Stimulated activated CD8-positive, alpha-beta memory T cell treated with anti-CD3 and anti-CD28 coated beads, Interleukin-15, amount 100 ng/mL, for 4 hours (primary cell): ENCODE measurements around the gene GZMM.

Source experiments
- DNase-seq, 2 donors: peaks; one replicate each; pipeline ENCODE4 v3.0.0-alpha.2; 2020; ENCODE audit warnings: low read depth in 2 of 2

The GZMM gene

GRCh38 chr19:566844-567243, 23.0 kb downstream of the GZMM start:
- DNase-seq = no peak

- no peak for DNase-seq
Measured at GRCh38 chr19:567296-567900, 23.5 kb downstream of the GZMM start.

GRCh38 chr19:570251-570686, 26.4 kb downstream of the GZMM start:
- DNase-seq = no peak

- DNase-seq = peak in 1 of 2 donors; percentile 24
Measured at GRCh38 chr19:570937-571565, 27.2 kb downstream of the GZMM start.

GRCh38 chr19:571566-571974, 27.7 kb downstream of the GZMM start:
- DNase-seq = no peak

GRCh38 chr19:572140-572742, 28.4 kb downstream of the GZMM start, which contains the start of gene BSG:
Gene BSG, plus strand, starts transcription at chr19:572596. Its CDS starts 39 bp downstream, at chr19:572635.
- peak; percentile 97 for DNase-seq

GRCh38 chr19:572743-573518, 29.1 kb downstream of the GZMM start:
- no peak for DNase-seq

GRCh38 chr19:573519-573825, 29.6 kb downstream of the GZMM start:
- DNase-seq = no peak

GRCh38 chr19:574658-575526, 31.0 kb downstream of the GZMM start:
- DNase-seq = no peak

GRCh38 chr19:575527-576506, 32.0 kb downstream of the GZMM start:
- no peak for DNase-seq

- no peak for DNase-seq
Measured at GRCh38 chr19:576768-577438, 33.0 kb downstream of the GZMM start.

GRCh38 chr19:577439-578392, 33.9 kb downstream of the GZMM start:
- DNase-seq = no peak

- no peak for DNase-seq
Measured at GRCh38 chr19:579111-579841, 35.4 kb downstream of the GZMM start.

GRCh38 chr19:579842-580155, 35.9 kb downstream of the GZMM start:
- DNase-seq = no peak

- DNase-seq = no peak
Measured at GRCh38 chr19:580274-580835, 36.5 kb downstream of the GZMM start.

GRCh38 chr19:581399-582111, 37.7 kb downstream of the GZMM start:
- DNase-seq = no peak

- DNase-seq = no peak
Measured at GRCh38 chr19:582497-583197, 38.8 kb downstream of the GZMM start.
